Measurements from ENCODE around the gene ATF7. TPM values are rescaled to one million over a fixed set of nuclear protein-coding genes. Genes with fewer than 3 reads are reported as not detected.

The ATF7 gene
- total and polyA plus RNA-seq, 9 of the 15 experiments (the other 6 are each of a cell fraction or from before 2014, with no cell fraction given): 10.6 to 30.4 (median 20.7) TPM

- no peak for TF ChIP-seq KDM5B (IDR thresholded peaks at IDR 0.05; ENCODE audit: insufficient replicate concordance, low read depth, low read length)
- no peak for TF ChIP-seq SRSF9 (IDR thresholded peaks at IDR 0.05; ENCODE audit: borderline replicate concordance, low read depth, low read length)
- TF ChIP-seq POLR2AphosphoS5 (IDR thresholded peaks at IDR 0.05; ENCODE audit: control insufficient read depth, insufficient read depth, low read depth, low read length): peak; percentile 48
- no peak for TF ChIP-seq SMAD2 (IDR thresholded peaks at IDR 0.05; ENCODE audit: low read depth, low read length)
- peak; percentile 58 for TF ChIP-seq ZNF384 (IDR thresholded peaks at IDR 0.05; ENCODE audit: low read depth, low read length)
- 0 out of 2 replicates have a peak, but pooled peaks have one; percentile 41 for TF ChIP-seq ARID1B (IDR thresholded peaks at IDR 0.05)
- TF ChIP-seq ZNF146 (CRISPR knock-in tag; IDR thresholded peaks at IDR 0.05; ENCODE audit: unreplicated experiment): no peak
- no peak for TF ChIP-seq PML (IDR thresholded peaks at IDR 0.05; ENCODE audit: low read length)
- TF ChIP-seq, protein P1, sequence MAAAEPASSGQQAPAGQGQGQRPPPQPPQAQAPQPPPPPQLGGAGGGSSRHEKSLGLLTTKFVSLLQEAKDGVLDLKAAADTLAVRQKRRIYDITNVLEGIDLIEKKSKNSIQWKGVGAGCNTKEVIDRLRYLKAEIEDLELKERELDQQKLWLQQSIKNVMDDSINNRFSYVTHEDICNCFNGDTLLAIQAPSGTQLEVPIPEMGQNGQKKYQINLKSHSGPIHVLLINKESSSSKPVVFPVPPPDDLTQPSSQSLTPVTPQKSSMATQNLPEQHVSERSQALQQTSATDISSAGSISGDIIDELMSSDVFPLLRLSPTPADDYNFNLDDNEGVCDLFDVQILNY (CRISPR knock-in tag; IDR thresholded peaks at IDR 0.05): 0 out of 2 replicates have a peak, but pooled peaks have one; percentile 45
- peak; percentile 16 for TF ChIP-seq SAP30 (IDR thresholded peaks at IDR 0.05; ENCODE audit: borderline replicate concordance, insufficient read depth, low read depth, low read length, poor library complexity, severe bottlenecking)
- no peak for TF ChIP-seq ZNF830 (CRISPR knock-in tag; IDR thresholded peaks at IDR 0.05)
- TF ChIP-seq POLR2AphosphoS2 (IDR thresholded peaks at IDR 0.05; ENCODE audit: low read length): 0 out of 2 replicates have a peak, but pooled peaks have one; percentile 27
- no peak for TF ChIP-seq ARID2 (IDR thresholded peaks at IDR 0.05)
- peak in 1 of 2 experiments; percentile 24; a peak in 1 of 4 replicates for TF ChIP-seq RCOR1 (IDR thresholded peaks at IDR 0.05; ENCODE audit: borderline replicate concordance in 1 of 2, low read depth in 2 of 2, low read length in 2 of 2)
- TF ChIP-seq SMC3 (conservative IDR thresholded peaks at IDR 0.05; ENCODE audit: insufficient read depth, low read depth, low read length): no peak
- TF ChIP-seq ETS1 (conservative IDR thresholded peaks at IDR 0.05; ENCODE audit: control insufficient read depth, low read depth, low read length): no peak; the same call in 1 of the 2 replicates
- TF ChIP-seq THAP7 (CRISPR knock-in tag; IDR thresholded peaks at IDR 0.05): 0 out of 2 replicates have a peak, but pooled peaks have one; percentile 58
- TF ChIP-seq ZNF57 (CRISPR knock-in tag; IDR thresholded peaks at IDR 0.05): no peak
- TF ChIP-seq ZNF184 (CRISPR knock-in tag; IDR thresholded peaks at IDR 0.05): no peak
- TF ChIP-seq TCF7 (IDR thresholded peaks at IDR 0.05; ENCODE audit: borderline replicate concordance): no peak
- TF ChIP-seq PHF8 (IDR thresholded peaks at IDR 0.05; ENCODE audit: borderline replicate concordance, low read length): peak; percentile 22; the same call in 1 of the 2 replicates
- TF ChIP-seq ZNF165 (CRISPR knock-in tag; IDR thresholded peaks at IDR 0.05; ENCODE audit: borderline replicate concordance): no peak
- TF ChIP-seq, protein P2, sequence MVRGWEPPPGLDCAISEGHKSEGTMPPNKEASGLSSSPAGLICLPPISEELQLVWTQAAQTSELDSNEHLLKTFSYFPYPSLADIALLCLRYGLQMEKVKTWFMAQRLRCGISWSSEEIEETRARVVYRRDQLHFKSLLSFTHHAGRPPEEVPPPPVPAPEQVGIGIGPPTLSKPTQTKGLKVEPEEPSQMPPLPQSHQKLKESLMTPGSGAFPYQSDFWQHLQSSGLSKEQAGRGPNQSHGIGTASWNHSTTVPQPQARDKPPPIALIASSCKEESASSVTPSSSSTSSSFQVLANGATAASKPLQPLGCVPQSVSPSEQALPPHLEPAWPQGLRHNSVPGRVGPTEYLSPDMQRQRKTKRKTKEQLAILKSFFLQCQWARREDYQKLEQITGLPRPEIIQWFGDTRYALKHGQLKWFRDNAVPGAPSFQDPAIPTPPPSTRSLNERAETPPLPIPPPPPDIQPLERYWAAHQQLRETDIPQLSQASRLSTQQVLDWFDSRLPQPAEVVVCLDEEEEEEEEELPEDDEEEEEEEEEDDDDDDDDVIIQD (CRISPR knock-in tag; IDR thresholded peaks at IDR 0.05): no peak
- TF ChIP-seq ESRRA (IDR thresholded peaks at IDR 0.05; ENCODE audit: borderline replicate concordance, low read depth): peak; percentile 32; the same call in 1 of the 2 replicates
Observed at GRCh38 chr12:53500142-53500775, 125.9 kb downstream of the ATF7 start (continued).

Data from K562 (cell line).